Uterus (tissue), 4 donors: ENCODE results near the gene RELL2. TPM values are rescaled to one million over a fixed set of nuclear protein-coding genes. Genes with fewer than 3 reads are reported as not detected.
A peak's percentile ranks its signal among the peaks of the same experiment; 100 is the strongest.
"Not testable (repeated sequence)": the region's sequence is repeated elsewhere in the genome, so short reads cannot be mapped to it uniquely, and the experiment has no call there.

Experiments used
- DNase-seq, 2 donors: peaks; one replicate each; pipeline ENCODE4 v3.0.0-alpha.2; 2019 to 2020
- H3K27ac ChIP-seq, 2 donors: fragments of 200-600 bp; sonication (generic); 1 replicate in 1 of 2; 2 replicates in 1 of 2; pipeline ENCODE4 v1.5.1; 2016 to 2018
- H3K27me3 ChIP-seq, 2 donors: fragments of 200-600 bp; sonication (generic); one replicate each; pipeline ENCODE4 v1.5.1; 2018 to 2019; ENCODE audit warnings: control low read depth in 1 of 2
- H3K36me3 ChIP-seq, 2 donors: fragments of 200-600 bp; sonication (generic); one replicate each; pipeline ENCODE4 v1.5.1; 2019; ENCODE audit warnings: control low read depth in 1 of 2
- H3K4me1 ChIP-seq, 2 donors: fragments of 200-600 bp; sonication (generic); one replicate each; pipeline ENCODE4 v1.5.1; 2018 to 2019; ENCODE audit warnings: control low read depth in 1 of 2
- H3K4me3 ChIP-seq, 2 donors: fragments of 200-600 bp; sonication (generic); 1 replicate in 1 of 2; 2 replicates in 1 of 2; pipeline ENCODE4 v1.5.1; 2018 to 2019; ENCODE audit warnings: mild to moderate bottlenecking in 1 of 2
- H3K9me3 ChIP-seq, 2 donors: fragments of 200-600 bp; sonication (generic); one replicate each; pipeline ENCODE4 v1.5.1; 2019; ENCODE audit warnings: control low read depth in 1 of 2
- POLR2A ChIP-seq, 2 donors: fragments of 450-650 bp; IDR thresholded peaks; one replicate each; pipeline ENCODE4 v1.6.1; 2016; ENCODE audit warnings: antibody characterized with exemption in 2 of 2, mild to moderate bottlenecking in 1 of 2, moderate library complexity in 1 of 2
- intact Hi-C: fragments of 100-400 bp; cut with DNase I; formaldehyde crosslinking; loops from one replicate; pipeline ENCODE4 v1.15.1; 2023; ENCODE audit warnings: low total_unique reads
- total RNA-seq, 4 donors: library from RNA; depleted of rRNA in 3 of 4; stranded (reverse); fragments of >200 nt in 3 of 4; gene quantifications; one replicate each; pipeline versions ENCODE4 v1.1.0 to v1.2.4, GENCODE V29; 2014 to 2023
- TF ChIP-seq, protein P1 (sequence below), 4 experiments: fragments of 200-600 bp in 2 of 4; fragments of 450-650 bp in 2 of 4; sonication (generic) in 2 of 4; IDR thresholded peaks; one replicate each; pipeline ENCODE4 v1.5.1; 2016 to 2019; ENCODE audit warnings: antibody characterized with exemption in 4 of 4, mild to moderate bottlenecking in 2 of 4, moderate library complexity in 1 of 4
- donor health status: DM: yes; HTN: yes; CAD: no.

RELL2 gene
- total RNA-seq, 4 donors from 2014 or later = 0.35 to 1.7 TPM; not detected in 2

DNA sequence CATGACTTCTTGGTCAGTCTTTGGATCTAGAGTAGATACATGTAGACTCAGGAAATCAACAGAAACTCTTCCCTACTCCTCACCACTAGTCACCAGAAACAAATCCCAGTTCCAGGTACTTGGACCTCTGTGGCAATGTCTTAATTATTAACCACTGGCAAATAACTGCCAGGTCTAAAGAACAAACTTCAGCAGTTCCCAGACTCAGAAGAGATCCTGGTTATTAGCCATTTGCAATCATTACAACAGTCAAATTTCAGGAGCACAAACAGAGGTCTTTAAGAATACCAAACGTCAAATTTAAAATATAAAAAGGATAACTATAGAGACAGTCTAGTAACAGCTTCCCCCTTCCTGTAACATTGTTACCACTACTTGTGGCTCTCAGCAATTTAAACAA, 28.2 kb upstream of the RELL2 start:
- Histone ChIP-seq H3K27ac (no peak overlapping the region), H3K9me3 (no peaks in the 10 kb centered on the region), H3K36me3 (no peaks in the 10 kb centered on the region), H3K27me3 (no peaks in the 10 kb centered on the region), H3K4me1 (peaks cover 3 to 4% of the 10 kb centered on the region in 2 donors), H3K4me3 (no peak overlapping the region)
- no peak for DNase-seq
- intact Hi-C loops = no loop called here
- no peak for TF ChIP-seq POLR2A (IDR thresholded peaks at IDR 0.05)
- TF ChIP-seq, protein P1, sequence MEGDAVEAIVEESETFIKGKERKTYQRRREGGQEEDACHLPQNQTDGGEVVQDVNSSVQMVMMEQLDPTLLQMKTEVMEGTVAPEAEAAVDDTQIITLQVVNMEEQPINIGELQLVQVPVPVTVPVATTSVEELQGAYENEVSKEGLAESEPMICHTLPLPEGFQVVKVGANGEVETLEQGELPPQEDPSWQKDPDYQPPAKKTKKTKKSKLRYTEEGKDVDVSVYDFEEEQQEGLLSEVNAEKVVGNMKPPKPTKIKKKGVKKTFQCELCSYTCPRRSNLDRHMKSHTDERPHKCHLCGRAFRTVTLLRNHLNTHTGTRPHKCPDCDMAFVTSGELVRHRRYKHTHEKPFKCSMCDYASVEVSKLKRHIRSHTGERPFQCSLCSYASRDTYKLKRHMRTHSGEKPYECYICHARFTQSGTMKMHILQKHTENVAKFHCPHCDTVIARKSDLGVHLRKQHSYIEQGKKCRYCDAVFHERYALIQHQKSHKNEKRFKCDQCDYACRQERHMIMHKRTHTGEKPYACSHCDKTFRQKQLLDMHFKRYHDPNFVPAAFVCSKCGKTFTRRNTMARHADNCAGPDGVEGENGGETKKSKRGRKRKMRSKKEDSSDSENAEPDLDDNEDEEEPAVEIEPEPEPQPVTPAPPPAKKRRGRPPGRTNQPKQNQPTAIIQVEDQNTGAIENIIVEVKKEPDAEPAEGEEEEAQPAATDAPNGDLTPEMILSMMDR (IDR thresholded peaks at IDR 0.05) = no peak

- no peak overlapping the region for H3K27ac ChIP-seq
- intact Hi-C loops = no loop called here
- H3K9me3 ChIP-seq = no peaks in the 10 kb centered on the region
- no peaks in the 10 kb centered on the region for H3K36me3 ChIP-seq
- no peaks in the 10 kb centered on the region for H3K27me3 ChIP-seq
- peaks cover 3 to 4% of the 10 kb centered on the region in 2 donors for H3K4me1 ChIP-seq
- H3K4me3 ChIP-seq = no peak overlapping the region
- no peak for TF ChIP-seq POLR2A (IDR thresholded peaks at IDR 0.05)
- TF ChIP-seq, protein P1 (IDR thresholded peaks at IDR 0.05) = no peak
- DNase-seq = no peak
These were observed 27.8 kb upstream of the RELL2 start for GRCh38 chr5:141609044-141609443.

GRCh38 chr5:141609921-141610320, 26.9 kb upstream of the RELL2 start:
- H3K36me3 ChIP-seq, H3K27ac ChIP-seq, H3K4me1 ChIP-seq, intact Hi-C loops, H3K4me3 ChIP-seq, DNase-seq, H3K27me3 ChIP-seq, H3K9me3 ChIP-seq: not testable (repeated sequence)

- no peak for TF ChIP-seq POLR2A (IDR thresholded peaks at IDR 0.05)
- TF ChIP-seq, protein P1 (IDR thresholded peaks at IDR 0.05) = no peak
- DNase-seq = no peak
- intact Hi-C loops = no loop called here
- no peaks in the 10 kb centered on the region for H3K36me3 ChIP-seq
- no peaks in the 10 kb centered on the region for H3K27me3 ChIP-seq
- H3K27ac ChIP-seq = no peak overlapping the region
- H3K4me3 ChIP-seq = no peak overlapping the region
- H3K9me3 ChIP-seq = no peaks in the 10 kb centered on the region
- peaks cover 0 to 4% of the 10 kb centered on the region in 2 donors for H3K4me1 ChIP-seq
These were observed 25.5 kb upstream of the RELL2 start for GRCh38 chr5:141611289-141611688.

DNA sequence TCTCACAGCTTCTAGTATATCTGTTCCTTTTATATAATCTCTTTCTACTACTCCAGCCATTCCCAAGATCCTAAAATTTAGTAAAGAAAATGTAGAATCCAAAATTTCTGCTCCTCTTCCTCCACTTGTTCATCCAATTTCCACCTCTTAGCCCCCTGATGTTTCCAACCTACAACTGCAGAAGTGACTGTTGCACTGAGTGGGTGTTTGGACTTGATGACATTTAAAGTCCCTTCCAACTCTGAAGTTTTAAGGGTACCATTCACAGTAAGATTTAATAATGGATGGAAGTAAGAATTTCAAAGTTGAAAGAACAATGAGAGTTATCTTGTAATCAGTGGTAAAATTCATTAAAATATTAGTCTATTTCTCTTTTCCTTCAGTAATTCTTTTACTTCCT, 23.5 kb upstream of the RELL2 start:
- intact Hi-C loops = no loop called here
- no peak for TF ChIP-seq POLR2A (IDR thresholded peaks at IDR 0.05)
- TF ChIP-seq, protein P1 (IDR thresholded peaks at IDR 0.05) = no peak

More for the DNA sequence above, 23.5 kb upstream of the RELL2 start:
- DNase-seq = no peak
- H3K9me3 ChIP-seq = no peaks in the 10 kb centered on the region
- no peaks in the 10 kb centered on the region for H3K27me3 ChIP-seq
- no peak overlapping the region for H3K4me3 ChIP-seq
- H3K27ac ChIP-seq = peak overlapping the region in 1 of 2 donors; percentile 6
- H3K4me1 ChIP-seq = peaks cover 0 to 10% of the 10 kb centered on the region in 2 donors
- no peaks in the 10 kb centered on the region for H3K36me3 ChIP-seq
